ENCODE data around the gene RBM4.

GRCh38 chr11:66631883-66632282 lies 6.6 kb upstream of the RBM4 start:
- TF ChIP-seq POLR2A (IDR thresholded peaks at IDR 0.05) = no peak
- no peak for TF ChIP-seq CTCF (IDR thresholded peaks at IDR 0.05)
